ENCODE data around the gene PPP5C. TPM values are rescaled to one million over a fixed set of nuclear protein-coding genes. Genes with fewer than 3 reads are reported as not detected.
"Not testable (repeated sequence)": the region's sequence is repeated elsewhere in the genome, so short reads cannot be mapped to it uniquely, and the experiment has no call there.

The PPP5C gene
- total RNA-seq, 1 donor from 2014 or later = 31.0 TPM

- ATAC-seq = no peak
Measured at GRCh38 chr19:46366620-46367292, 19.9 kb downstream of the PPP5C start.

DNA sequence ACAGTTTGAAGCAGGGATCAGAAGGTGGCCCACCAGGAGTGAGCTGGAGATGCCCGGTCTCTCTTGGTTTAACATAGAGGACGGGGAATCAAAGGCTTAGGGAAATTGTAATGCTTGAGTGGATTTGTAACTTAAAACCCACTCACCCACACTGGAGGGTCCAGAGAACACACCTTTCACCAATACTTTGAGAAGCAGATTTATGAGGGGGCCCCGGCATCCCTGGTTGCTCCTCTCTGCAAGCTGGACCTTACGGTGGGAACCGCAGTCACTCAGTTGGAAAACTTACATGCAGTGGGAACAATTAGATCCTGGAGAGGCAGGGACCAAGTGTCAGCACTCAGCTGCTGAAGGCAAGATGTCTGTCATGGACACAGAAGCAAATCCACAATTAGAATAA lies 20.5 kb downstream of the PPP5C start:
- no peak for ATAC-seq

DNA sequence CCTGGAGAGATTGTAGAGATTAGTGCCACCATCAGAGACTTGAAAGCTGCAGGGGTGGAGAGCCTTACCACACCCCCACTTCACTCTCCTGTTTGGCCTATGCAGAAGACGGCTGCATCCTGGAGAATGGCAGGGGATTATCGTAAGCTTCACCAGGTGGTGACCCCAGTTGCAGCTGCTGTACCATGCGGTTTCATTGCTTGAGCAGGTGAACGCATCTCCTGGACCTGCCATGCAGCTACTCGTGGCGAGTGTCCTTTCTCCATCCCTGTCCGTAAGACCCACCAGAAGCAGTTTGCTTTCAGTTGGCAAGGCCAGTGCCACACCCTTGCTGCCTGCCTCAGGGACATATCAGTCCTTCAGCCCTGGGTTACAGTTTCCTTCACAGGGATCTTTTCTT lies 21.2 kb downstream of the PPP5C start:
- ATAC-seq = no peak

DNA sequence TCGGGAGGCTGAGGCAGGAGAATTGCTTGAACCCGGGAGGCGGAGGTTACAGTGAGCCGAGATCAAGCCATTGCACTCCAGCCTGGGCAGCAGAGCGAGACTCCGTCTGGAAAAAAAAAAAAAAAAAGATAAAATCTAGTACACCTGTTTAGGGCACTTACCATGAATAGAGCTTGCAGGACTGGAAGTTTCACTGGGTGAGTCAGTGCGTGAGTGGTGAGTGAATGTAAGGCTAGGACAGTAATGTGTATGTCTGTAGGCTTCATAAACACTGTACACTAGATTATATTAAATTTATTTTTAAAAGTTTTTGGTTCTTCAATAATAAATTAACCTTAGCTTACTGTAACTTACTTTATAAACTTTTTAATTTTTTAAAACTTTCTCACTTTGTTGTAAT lies 22.9 kb downstream of the PPP5C start:
- no peak for ATAC-seq

- ATAC-seq = no peak
Measured at GRCh38 chr19:46371371-46371901, 24.5 kb downstream of the PPP5C start.

- peak; percentile 5 for ATAC-seq
Measured at GRCh38 chr19:46372901-46373490, 26.1 kb downstream of the PPP5C start.

- ATAC-seq = peak; percentile 90
Measured at GRCh38 chr19:46373491-46374359, 26.8 kb downstream of the PPP5C start.

DNA sequence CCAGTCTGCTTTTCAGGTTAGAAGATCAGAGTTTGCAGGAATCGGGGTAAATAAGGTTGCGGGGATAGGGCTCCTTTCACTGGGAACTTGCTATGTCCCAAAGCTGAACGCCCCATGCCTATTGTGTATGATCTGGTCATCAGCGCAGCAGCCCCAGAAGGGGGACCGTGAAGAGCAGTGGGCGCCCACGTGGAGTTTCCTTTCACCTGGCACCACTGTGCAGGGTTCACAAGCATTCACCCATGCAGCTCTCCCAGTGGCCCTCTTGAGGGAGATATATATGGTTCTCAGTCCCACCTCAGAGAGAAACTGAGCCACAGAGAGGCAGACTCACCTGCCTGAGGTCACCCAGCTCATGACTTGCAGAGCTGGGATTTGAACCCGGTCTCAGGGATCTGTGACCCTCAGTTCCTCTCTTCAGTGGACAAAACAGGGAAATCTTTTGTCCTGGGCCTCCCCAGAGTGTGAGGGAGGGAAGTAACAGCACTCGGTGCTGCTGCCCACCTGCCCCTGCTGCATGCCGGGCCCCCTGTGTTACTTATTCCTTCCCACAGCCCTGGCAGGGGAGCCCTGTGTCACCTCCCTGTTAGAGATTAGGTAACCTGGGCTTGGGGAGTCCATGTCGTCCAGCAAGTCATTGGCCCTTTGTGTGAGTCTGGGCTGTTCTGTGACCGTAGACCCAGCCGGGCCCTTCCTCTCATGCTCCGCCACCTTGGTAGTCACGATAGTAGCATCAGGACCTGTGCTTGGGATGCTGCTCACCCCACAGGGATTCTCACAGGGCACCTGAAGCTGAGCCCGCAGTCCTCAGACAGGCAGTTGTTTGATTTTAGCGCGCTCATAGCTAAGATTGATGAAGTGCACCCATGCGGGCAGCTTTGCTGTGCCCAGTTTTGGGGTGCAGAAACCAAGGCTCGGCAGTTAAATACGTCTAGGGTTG lies 27.9 kb downstream of the PPP5C start:
- ATAC-seq = no peak

GRCh38 chr19:46375476-46376067 lies 28.7 kb downstream of the PPP5C start:
- ATAC-seq = not testable (repeated sequence)

- no peak for ATAC-seq
Measured at GRCh38 chr19:46376241-46377153, 29.6 kb downstream of the PPP5C start.

GRCh38 chr19:46378268-46378667 lies 31.4 kb downstream of the PPP5C start:
- ATAC-seq = no peak

DNA sequence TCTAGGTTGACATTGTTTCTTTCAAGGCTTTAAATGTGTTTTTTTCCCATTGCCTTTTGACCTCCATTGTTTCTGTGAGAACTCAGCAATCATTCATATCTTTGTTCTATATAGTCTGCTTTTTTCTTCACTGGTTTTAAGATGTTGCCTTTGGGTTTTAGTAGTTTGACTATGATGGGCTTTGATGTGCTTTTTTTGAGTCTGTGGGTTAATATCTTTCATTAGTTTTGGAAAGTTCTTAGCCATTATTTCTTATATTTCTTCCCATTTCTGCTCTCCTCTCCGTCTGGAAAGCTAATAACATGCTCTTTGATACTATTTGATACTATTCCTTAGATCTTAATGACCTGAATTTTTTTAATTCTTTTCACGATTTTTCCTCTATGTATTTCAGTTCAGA lies 33.8 kb downstream of the PPP5C start:
- no peak for ATAC-seq

DNA sequence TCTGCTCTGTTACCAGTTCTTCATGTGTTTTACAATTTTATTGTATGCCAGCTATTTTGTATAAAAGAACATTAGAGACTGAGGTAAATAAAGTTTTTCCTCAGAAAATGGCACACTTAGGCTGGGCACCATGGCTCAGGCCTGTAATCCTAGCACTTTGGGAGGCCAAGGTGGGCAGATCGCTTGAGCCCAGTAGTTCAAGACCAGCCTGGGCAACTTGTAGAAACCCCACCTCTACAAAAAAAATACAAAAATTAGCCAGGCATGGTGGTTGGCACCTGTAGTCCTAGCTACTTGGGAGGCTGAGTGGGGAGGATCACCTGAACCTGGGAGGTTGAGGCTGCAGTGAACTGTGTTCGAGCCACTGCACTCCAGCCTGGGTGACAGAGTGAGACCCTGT lies 34.5 kb downstream of the PPP5C start:
- ATAC-seq = no peak

DNA sequence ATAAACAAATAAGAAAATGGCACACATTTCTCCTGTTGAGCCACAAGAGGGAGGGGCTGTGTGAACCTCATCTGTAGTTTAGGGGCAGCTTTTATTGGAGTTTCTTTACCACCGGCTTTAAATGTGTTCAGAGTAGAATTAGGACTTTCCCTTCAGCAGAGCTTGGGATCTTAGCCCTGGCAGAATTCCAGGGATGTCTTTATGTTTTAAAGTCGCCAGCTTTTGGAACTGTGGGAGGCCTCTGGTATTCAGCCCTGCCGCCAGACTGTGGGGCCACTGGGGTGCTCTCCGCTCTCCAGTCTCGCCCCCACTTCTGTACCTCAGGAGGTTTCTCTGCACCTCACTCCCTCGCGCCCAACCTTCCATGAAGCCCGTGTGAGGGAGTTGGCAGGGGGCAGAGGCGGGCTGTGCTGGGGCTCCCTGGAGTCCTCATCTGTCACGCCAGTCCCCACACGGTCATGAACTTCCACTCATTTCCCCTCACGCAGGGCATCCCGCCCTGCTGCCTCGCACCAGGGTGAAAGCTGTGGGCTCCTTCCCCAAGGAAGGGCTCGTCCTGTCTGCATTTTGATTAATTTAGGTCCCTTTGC lies 35.0 kb downstream of the PPP5C start:
- no peak for ATAC-seq

DNA sequence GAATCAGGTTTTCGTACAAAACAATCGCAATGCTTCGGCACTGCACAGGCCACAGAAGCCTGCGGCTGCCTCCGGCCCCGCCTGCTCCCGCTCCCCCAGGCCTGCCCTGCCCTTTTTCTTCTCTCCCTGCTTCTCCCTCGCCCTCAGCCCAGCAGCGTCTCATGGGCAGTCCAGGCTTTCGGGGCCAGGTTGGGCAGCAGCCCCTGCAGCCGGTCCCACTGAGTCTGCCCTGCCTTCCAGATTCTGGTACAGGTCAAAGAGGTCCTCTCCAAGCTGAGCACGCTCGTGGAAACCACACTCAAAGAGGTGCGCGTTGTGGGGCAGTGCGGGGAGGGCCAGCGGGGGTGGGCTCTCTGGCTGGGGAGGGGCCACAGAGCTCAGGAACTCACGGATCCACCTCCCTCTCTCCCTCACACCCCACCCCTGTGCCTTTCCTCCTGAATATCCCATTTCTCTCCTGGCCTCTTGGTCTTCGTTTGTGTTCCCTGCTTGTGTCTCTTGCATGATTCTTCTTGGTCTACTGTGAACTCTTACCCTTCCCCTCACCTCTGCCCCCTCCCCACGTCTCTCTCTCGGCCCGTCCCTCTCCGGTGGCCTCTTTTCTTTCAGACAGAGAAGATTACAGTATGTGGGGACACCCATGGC lies 36.4 kb downstream of the PPP5C start:
- no peak for ATAC-seq

DNA sequence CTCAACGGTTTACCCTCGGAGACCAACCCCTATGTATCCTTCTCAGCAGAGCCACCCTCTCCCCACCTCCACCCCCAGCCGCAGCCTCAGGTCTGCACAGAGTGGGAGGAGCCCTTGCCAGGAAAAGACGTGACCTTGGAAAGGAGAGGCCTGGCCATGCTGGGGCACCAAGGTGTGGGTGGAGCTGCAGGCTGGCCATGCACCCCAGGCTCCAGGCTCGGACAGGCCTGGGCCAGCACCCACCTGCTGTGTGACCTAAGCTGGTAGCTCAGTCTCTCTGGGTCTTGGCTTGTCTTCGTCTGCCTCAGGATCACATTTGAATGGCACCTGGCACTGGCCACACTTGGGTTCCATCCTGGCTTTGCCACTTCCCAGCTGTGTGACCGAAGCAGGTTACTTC lies 37.0 kb downstream of the PPP5C start:
- peak; percentile 27 for ATAC-seq

DNA sequence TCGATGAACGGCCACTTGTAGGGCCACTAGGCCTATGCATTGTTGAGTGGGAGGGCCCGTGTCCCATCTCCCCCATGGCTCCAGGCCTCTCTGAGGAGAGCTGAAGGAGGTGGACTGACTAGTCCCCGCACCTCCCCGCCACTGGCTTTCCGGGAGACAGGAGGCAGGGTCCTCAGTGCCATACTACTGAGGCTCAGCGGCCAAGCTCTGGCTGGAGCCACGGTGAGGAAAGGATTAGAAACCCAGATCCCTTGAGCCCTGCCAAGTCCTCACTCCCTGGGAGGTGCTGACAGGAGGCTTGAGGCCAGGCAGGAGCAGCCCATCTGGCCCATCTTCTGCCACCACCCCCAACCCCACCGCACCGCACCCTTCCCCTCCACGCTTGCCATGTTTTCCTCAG lies 37.5 kb downstream of the PPP5C start:
- no peak for ATAC-seq

GRCh38 chr19:46385636-46386035 lies 38.7 kb downstream of the PPP5C start:
- no peak for ATAC-seq

- no peak for ATAC-seq
Measured at GRCh38 chr19:46386151-46386550, 39.3 kb downstream of the PPP5C start.
